Measurements from ENCODE around the gene FAM53B.

FAM53B gene

GRCh38 chr10:124728071-124728829 is 15.9 kb downstream of the FAM53B start:
- DNase-seq (ENCODE audit: low read depth) = no peak

- no peak for DNase-seq (ENCODE audit: low read depth)
Measured at GRCh38 chr10:124727361-124727960, 16.7 kb downstream of the FAM53B start.

- DNase-seq (ENCODE audit: low read depth) = no peak
Measured at GRCh38 chr10:124725791-124726190, 18.4 kb downstream of the FAM53B start.

- no peak for DNase-seq (ENCODE audit: low read depth)
Measured at GRCh38 chr10:124725171-124725631, 19.0 kb downstream of the FAM53B start.

- no peak for DNase-seq (ENCODE audit: low read depth)
Measured at GRCh38 chr10:124724279-124725027, 19.7 kb downstream of the FAM53B start.

- DNase-seq (ENCODE audit: low read depth) = no peak
Measured at GRCh38 chr10:124723826-124724225, 20.4 kb downstream of the FAM53B start.

GRCh38 chr10:124722798-124723783 is 21.1 kb downstream of the FAM53B start:
- DNase-seq (ENCODE audit: low read depth) = no peak

- DNase-seq (ENCODE audit: low read depth) = no peak
Measured at GRCh38 chr10:124721330-124722045, 22.7 kb downstream of the FAM53B start.

GRCh38 chr10:124719213-124719851 is 24.8 kb downstream of the FAM53B start:
- no peak for DNase-seq (ENCODE audit: low read depth)

GRCh38 chr10:124717911-124718741 is 26.1 kb downstream of the FAM53B start:
- no peak for DNase-seq (ENCODE audit: low read depth)

GRCh38 chr10:124717041-124717757 is 27.0 kb downstream of the FAM53B start:
- no peak for DNase-seq (ENCODE audit: low read depth)

- no peak for DNase-seq (ENCODE audit: low read depth)
Measured at GRCh38 chr10:124716369-124716768, 27.8 kb downstream of the FAM53B start.

GRCh38 chr10:124715439-124715838 is 28.7 kb downstream of the FAM53B start:
- no peak for DNase-seq (ENCODE audit: low read depth)

GRCh38 chr10:124713679-124714255 is 30.4 kb downstream of the FAM53B start:
- no peak for DNase-seq (ENCODE audit: low read depth)

GRCh38 chr10:124712704-124713407 is 31.3 kb downstream of the FAM53B start:
- no peak for DNase-seq (ENCODE audit: low read depth)

GRCh38 chr10:124711145-124711544 is 33.0 kb downstream of the FAM53B start:
- no peak for DNase-seq (ENCODE audit: low read depth)

- DNase-seq (ENCODE audit: low read depth) = no peak
Measured at GRCh38 chr10:124710266-124710881, 33.8 kb downstream of the FAM53B start.
